ENCODE results near the gene LRRC4C.

LRRC4C gene

DNA sequence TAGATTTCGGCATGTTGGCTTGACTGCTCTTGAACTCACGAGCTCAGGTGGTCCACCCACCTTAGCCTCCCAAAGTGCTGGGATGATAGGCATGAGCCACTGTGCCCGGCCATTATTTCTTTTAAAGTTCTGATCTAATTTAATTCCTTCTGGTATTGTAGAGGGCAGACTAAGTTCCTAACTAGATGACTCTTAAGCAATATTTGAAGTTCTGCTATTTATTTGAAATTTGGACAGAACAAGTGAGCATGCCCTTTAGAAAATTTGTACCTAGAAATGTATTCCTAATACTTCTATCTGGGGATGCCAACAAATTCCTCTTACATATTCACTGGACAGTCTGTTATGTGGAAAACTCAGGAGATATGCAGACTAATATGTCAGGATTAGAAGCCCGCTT is 746.4 kb downstream of the LRRC4C start:
- Histone ChIP-seq H3K27ac (ENCODE audit: low read depth, low read length) (no peak overlapping the region), H3K4me3 (ENCODE audit: low read depth, low read length) (no peak overlapping the region), H3K36me3 (ENCODE audit: insufficient read depth, low read length) (no peaks in the 10 kb centered on the region), H3K4me1 (ENCODE audit: control insufficient read depth, insufficient read depth, low read length, unreplicated experiment) (no peaks in the 10 kb centered on the region), H3K27me3 (ENCODE audit: insufficient read depth, low read length) (no peaks in the 10 kb centered on the region), H2AFZ (ENCODE audit: low read length, unreplicated experiment) (no peak overlapping the region), H3K79me2 (ENCODE audit: control insufficient read depth, insufficient read depth, low read length, unreplicated experiment) (no peaks in the 10 kb centered on the region)

DNA sequence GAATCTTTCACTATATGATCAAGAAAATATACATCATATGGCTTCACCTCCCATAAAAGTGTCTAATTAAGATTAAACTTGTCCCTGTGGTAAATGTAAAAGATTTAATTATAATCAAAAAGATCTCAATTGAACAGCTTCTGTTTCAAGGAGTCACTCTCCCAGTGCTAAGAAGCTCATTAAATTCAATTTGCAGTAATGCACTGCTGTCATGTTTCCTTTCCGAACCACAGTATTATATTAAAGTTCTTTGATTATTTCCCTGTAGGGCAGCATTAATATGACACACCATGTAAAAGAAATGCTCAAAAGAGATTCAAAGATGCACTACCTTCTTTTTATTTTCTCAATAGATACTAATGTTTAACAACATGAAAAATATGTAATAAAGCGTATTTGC is 758.4 kb downstream of the LRRC4C start:
- Histone ChIP-seq H2AFZ (ENCODE audit: low read length, unreplicated experiment) (no peak overlapping the region), H3K36me3 (ENCODE audit: insufficient read depth, low read length) (no peaks in the 10 kb centered on the region), H3K27ac (ENCODE audit: low read depth, low read length) (no peak overlapping the region), H3K27me3 (ENCODE audit: insufficient read depth, low read length) (no peaks in the 10 kb centered on the region), H3K4me1 (ENCODE audit: control insufficient read depth, insufficient read depth, low read length, unreplicated experiment) (no peaks in the 10 kb centered on the region), H3K79me2 (ENCODE audit: control insufficient read depth, insufficient read depth, low read length, unreplicated experiment) (no peaks in the 10 kb centered on the region), H3K4me3 (ENCODE audit: low read depth, low read length) (no peak overlapping the region)

- H3K36me3 ChIP-seq (ENCODE audit: insufficient read depth, low read length): no peaks in the 10 kb centered on the region
- H3K27me3 ChIP-seq (ENCODE audit: insufficient read depth, low read length): no peaks in the 10 kb centered on the region
- no peak overlapping the region for H2AFZ ChIP-seq (ENCODE audit: low read length, unreplicated experiment)
- no peaks in the 10 kb centered on the region for H3K4me1 ChIP-seq (ENCODE audit: control insufficient read depth, insufficient read depth, low read length, unreplicated experiment)
- H3K4me3 ChIP-seq (ENCODE audit: low read depth, low read length): no peak overlapping the region
- H3K27ac ChIP-seq (ENCODE audit: low read depth, low read length): no peak overlapping the region
- H3K79me2 ChIP-seq (ENCODE audit: control insufficient read depth, insufficient read depth, low read length, unreplicated experiment): no peaks in the 10 kb centered on the region
Observed at GRCh38 chr11:40689823-40690222, 769.6 kb downstream of the LRRC4C start.

GRCh38 chr11:40688369-40688768 is 771.1 kb downstream of the LRRC4C start:
- Histone ChIP-seq H3K36me3 (ENCODE audit: insufficient read depth, low read length) (no peaks in the 10 kb centered on the region), H3K27ac (ENCODE audit: low read depth, low read length) (no peak overlapping the region), H3K4me3 (ENCODE audit: low read depth, low read length) (no peak overlapping the region), H3K27me3 (ENCODE audit: insufficient read depth, low read length) (no peaks in the 10 kb centered on the region), H2AFZ (ENCODE audit: low read length, unreplicated experiment) (no peak overlapping the region), H3K79me2 (ENCODE audit: control insufficient read depth, insufficient read depth, low read length, unreplicated experiment) (no peaks in the 10 kb centered on the region), H3K4me1 (ENCODE audit: control insufficient read depth, insufficient read depth, low read length, unreplicated experiment) (no peaks in the 10 kb centered on the region)

DNA sequence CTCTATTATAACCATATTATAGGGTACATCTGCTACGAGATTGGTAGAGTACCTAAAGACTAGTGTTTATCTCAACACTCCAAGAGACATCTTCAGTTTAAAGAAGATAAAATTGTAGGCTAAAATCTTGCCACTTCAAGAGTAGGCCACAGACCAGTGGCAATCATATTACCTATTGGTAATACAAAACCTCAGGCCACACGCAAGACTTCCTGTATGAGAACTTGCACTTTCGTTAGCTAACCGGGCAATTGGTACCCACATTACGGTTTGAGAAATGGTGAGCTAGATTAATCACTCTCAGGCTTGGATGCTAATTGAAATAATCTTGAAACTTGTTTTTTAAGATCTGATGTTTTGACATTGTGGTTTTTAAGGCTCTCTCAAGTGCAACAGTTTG is 772.7 kb downstream of the LRRC4C start:
- Histone ChIP-seq H3K27ac (ENCODE audit: low read depth, low read length) (no peak overlapping the region), H2AFZ (ENCODE audit: low read length, unreplicated experiment) (no peak overlapping the region), H3K4me1 (ENCODE audit: control insufficient read depth, insufficient read depth, low read length, unreplicated experiment) (no peaks in the 10 kb centered on the region), H3K36me3 (ENCODE audit: insufficient read depth, low read length) (no peaks in the 10 kb centered on the region), H3K4me3 (ENCODE audit: low read depth, low read length) (no peak overlapping the region), H3K79me2 (ENCODE audit: control insufficient read depth, insufficient read depth, low read length, unreplicated experiment) (no peaks in the 10 kb centered on the region), H3K27me3 (ENCODE audit: insufficient read depth, low read length) (no peaks in the 10 kb centered on the region)

DNA sequence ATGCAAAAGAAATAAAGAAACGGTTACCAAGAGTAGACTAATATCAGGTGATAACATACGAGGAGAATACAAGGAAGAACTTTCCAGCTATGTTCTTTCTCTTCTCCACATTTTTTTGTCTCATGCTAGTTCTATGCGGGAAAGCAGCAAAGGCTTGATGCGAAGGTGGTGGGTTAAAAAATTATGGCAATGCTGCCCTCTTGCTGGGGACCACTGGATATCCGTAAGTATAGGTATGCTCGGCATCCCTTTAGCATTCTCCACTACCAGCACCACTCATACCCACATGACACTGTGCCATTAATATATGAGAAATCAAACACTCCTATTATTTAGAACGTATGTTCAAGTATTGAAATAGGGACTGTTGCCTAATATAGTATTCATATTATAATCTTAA is 776.4 kb downstream of the LRRC4C start:
- Histone ChIP-seq H3K27me3 (ENCODE audit: insufficient read depth, low read length) (no peaks in the 10 kb centered on the region), H3K4me1 (ENCODE audit: control insufficient read depth, insufficient read depth, low read length, unreplicated experiment) (no peaks in the 10 kb centered on the region), H3K27ac (ENCODE audit: low read depth, low read length) (no peak overlapping the region), H3K36me3 (ENCODE audit: insufficient read depth, low read length) (no peaks in the 10 kb centered on the region), H2AFZ (ENCODE audit: low read length, unreplicated experiment) (no peak overlapping the region), H3K79me2 (ENCODE audit: control insufficient read depth, insufficient read depth, low read length, unreplicated experiment) (no peaks in the 10 kb centered on the region), H3K4me3 (ENCODE audit: low read depth, low read length) (no peak overlapping the region)

GRCh38 chr11:40679276-40679675 is 780.2 kb downstream of the LRRC4C start:
- no peaks in the 10 kb centered on the region for H3K79me2 ChIP-seq (ENCODE audit: control insufficient read depth, insufficient read depth, low read length, unreplicated experiment)
- H3K27ac ChIP-seq (ENCODE audit: low read depth, low read length): no peak overlapping the region
- no peaks in the 10 kb centered on the region for H3K4me1 ChIP-seq (ENCODE audit: control insufficient read depth, insufficient read depth, low read length, unreplicated experiment)
- no peak overlapping the region for H3K4me3 ChIP-seq (ENCODE audit: low read depth, low read length)
- no peaks in the 10 kb centered on the region for H3K36me3 ChIP-seq (ENCODE audit: insufficient read depth, low read length)
- H2AFZ ChIP-seq (ENCODE audit: low read length, unreplicated experiment): no peak overlapping the region
- H3K27me3 ChIP-seq (ENCODE audit: insufficient read depth, low read length): no peaks in the 10 kb centered on the region

GRCh38 chr11:40647295-40647694 is 812.2 kb downstream of the LRRC4C start:
- Histone ChIP-seq H3K4me1 (ENCODE audit: control insufficient read depth, insufficient read depth, low read length, unreplicated experiment) (no peaks in the 10 kb centered on the region), H3K27me3 (ENCODE audit: insufficient read depth, low read length) (no peaks in the 10 kb centered on the region), H2AFZ (ENCODE audit: low read length, unreplicated experiment) (no peak overlapping the region), H3K27ac (ENCODE audit: low read depth, low read length) (no peak overlapping the region), H3K79me2 (ENCODE audit: control insufficient read depth, insufficient read depth, low read length, unreplicated experiment) (no peaks in the 10 kb centered on the region), H3K4me3 (ENCODE audit: low read depth, low read length) (no peak overlapping the region), H3K36me3 (ENCODE audit: insufficient read depth, low read length) (no peaks in the 10 kb centered on the region)

DNA sequence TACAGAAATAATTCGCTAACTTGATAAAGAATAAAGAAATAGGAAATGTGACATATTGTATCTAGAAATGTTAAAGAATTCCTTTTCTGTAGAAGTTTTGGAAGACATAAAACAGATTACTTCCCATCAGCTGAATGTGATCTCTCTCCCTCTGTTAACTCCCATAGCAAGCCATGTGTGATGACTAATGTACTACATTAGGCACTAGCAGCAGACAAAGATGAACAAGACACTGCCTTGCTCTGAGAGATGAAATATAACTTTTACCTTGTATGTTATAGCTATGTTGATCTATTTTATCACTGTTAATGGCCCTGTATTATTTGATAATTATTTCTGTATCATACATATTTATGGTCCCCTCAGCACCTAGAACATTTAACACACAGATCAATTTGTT is 817.2 kb downstream of the LRRC4C start:
- no peaks in the 10 kb centered on the region for H3K27me3 ChIP-seq (ENCODE audit: insufficient read depth, low read length)

DNA sequence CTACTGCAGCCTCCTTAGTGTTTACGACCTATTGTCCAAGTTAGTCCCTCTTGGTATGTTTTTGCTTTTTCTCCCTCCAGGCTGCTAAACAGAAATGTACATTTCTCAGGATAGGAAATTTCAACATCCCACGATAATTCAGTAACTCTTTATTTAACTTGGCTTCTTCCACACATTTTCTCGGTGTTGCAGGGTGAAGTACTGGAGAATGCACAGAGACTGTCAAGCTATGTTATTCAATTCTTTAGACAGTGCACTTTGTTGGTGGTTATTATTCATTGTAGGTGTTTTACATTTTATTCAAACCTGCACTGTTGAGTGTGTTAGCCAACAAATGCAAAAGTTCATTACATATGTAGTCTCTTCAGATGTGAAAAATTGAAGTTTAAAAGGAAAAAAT is 839.8 kb downstream of the LRRC4C start:
- Histone ChIP-seq H3K4me1 (ENCODE audit: control insufficient read depth, insufficient read depth, low read length, unreplicated experiment) (no peaks in the 10 kb centered on the region), H3K4me3 (ENCODE audit: low read depth, low read length) (no peak overlapping the region), H3K27ac (ENCODE audit: low read depth, low read length) (no peak overlapping the region), H2AFZ (ENCODE audit: low read length, unreplicated experiment) (no peak overlapping the region), H3K79me2 (ENCODE audit: control insufficient read depth, insufficient read depth, low read length, unreplicated experiment) (no peaks in the 10 kb centered on the region), H3K27me3 (ENCODE audit: insufficient read depth, low read length) (no peaks in the 10 kb centered on the region), H3K36me3 (ENCODE audit: insufficient read depth, low read length) (no peaks in the 10 kb centered on the region)

More for the DNA sequence above, 817.2 kb downstream of the LRRC4C start:
- Histone ChIP-seq H3K79me2 (ENCODE audit: control insufficient read depth, insufficient read depth, low read length, unreplicated experiment) (no peaks in the 10 kb centered on the region), H3K4me1 (ENCODE audit: control insufficient read depth, insufficient read depth, low read length, unreplicated experiment) (no peaks in the 10 kb centered on the region), H2AFZ (ENCODE audit: low read length, unreplicated experiment) (no peak overlapping the region), H3K27ac (ENCODE audit: low read depth, low read length) (no peak overlapping the region), H3K4me3 (ENCODE audit: low read depth, low read length) (no peak overlapping the region), H3K36me3 (ENCODE audit: insufficient read depth, low read length) (no peaks in the 10 kb centered on the region)

DNA sequence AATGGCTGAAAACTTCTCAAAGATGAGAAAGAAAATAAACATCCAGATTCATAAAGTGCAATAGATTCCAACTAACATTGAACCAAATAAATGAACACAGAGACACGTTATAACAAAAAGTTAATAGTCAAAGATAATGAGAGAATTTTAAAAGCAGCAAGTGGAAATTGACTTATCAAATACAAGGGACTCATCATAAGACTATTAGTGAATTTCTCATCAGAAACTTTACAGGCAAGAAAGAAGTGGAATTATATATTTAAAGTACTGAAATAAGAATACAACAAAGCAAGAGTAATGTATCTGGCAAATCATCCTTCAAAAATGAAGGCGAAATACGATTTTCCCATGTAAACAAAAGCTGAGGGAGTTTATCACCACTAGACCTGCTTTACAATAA is 852.7 kb downstream of the LRRC4C start:
- Histone ChIP-seq H3K4me1 (ENCODE audit: control insufficient read depth, insufficient read depth, low read length, unreplicated experiment) (no peaks in the 10 kb centered on the region), H3K36me3 (ENCODE audit: insufficient read depth, low read length) (no peaks in the 10 kb centered on the region), H3K4me3 (ENCODE audit: low read depth, low read length) (no peak overlapping the region), H3K27me3 (ENCODE audit: insufficient read depth, low read length) (no peaks in the 10 kb centered on the region), H2AFZ (ENCODE audit: low read length, unreplicated experiment) (no peak overlapping the region), H3K27ac (ENCODE audit: low read depth, low read length) (no peak overlapping the region), H3K79me2 (ENCODE audit: control insufficient read depth, insufficient read depth, low read length, unreplicated experiment) (no peaks in the 10 kb centered on the region)
